ENCODE measurements around the gene ZNF816.
A peak's percentile ranks its signal among the peaks of the same experiment; 100 is the strongest.
"Not testable (repeated sequence)": the region's sequence is repeated elsewhere in the genome, so short reads cannot be mapped to it uniquely, and the experiment has no call there.

Gene ZNF816

DNA sequence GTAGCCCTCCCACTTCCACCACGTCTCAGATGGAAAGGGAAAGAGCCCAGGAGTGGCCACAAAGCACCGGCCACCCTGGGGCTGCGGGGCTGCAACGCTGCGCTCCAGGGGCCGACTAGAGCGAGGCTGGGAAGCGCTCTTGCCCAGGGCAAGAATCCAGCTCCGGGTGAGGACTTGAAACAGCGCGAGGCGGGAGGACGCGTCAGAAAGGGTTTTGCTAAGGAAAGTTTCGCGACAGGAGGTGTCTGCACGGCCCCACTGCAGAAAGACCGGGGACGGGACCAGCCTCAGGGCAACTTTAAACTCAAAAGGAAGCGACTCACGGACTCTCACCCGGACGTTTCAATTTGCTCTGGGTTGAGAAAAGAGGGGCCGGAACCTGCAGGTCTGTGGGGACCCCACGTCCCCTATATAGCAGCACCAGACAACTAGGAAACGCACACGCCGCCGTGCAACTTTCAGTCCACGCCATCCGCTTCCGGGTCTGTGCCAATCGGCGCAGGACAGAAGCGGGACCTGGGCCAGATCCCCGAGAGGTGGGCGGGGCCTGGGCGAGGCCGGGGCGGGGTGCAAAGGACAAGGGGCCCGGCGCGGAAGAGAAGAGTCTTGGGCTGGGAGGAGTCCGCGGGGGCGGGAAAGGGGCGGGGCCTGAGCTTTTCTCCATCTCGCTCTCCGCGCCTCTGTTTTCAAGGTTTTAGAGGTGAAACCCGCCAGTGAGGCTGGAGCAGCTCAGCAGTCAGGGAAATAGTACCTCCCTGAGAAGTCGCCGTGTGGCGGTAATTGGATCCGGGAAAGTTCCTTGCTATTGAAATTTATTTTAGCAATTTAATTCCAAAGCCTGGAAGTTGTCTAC lies at the start of gene ZNF816:
ZNF816 (minus strand) TSS at position 488 of the 853 bp plus-strand sequence. CDS start 6,792 bp downstream, outside the sequence.
- peak; percentile 99 for DNase-seq (ENCODE audit: low read depth)

DNA sequence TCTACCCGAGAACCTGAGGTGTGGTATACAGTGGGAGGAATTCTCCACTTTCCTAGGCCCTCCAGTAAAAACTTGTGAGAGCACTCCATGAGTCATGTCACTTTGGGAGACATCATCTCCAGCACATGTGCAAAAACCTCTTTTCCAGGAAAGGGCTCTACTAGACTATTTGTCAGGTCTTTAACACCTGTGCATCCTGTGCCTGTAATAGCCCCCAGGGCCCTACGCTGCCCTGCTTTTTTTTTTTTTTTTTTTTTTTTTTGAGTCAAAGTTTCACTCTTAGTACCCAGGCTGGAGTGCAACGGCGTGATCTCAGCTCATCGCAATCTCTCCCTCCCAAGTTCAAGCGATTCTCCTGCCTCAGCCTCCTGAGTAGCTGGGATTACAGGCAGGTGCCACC lies 49.3 kb upstream of the ZNF816 start:
- DNase-seq (ENCODE audit: low read depth) = no peak

DNA sequence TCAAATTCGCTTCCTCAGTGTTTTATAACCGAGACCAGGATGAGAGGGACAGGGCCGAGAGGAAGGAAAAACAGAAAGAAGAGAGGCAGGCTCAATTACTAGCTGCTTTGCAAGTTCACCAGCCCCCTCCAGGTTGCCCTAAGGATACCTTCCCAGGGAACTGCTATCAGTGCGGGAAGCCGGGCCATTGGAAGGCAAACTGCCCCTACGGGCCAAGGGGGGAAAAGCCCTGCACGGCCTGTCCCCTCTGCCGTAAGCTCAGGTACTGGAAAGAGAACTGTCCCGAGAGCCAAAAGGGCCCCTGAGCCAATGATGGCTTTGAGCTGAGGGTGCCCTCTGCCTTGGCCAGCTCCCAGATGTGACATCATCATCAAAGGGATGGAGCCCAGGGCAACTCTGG lies 47.8 kb upstream of the ZNF816 start:
- no peak for DNase-seq (ENCODE audit: low read depth)

DNA sequence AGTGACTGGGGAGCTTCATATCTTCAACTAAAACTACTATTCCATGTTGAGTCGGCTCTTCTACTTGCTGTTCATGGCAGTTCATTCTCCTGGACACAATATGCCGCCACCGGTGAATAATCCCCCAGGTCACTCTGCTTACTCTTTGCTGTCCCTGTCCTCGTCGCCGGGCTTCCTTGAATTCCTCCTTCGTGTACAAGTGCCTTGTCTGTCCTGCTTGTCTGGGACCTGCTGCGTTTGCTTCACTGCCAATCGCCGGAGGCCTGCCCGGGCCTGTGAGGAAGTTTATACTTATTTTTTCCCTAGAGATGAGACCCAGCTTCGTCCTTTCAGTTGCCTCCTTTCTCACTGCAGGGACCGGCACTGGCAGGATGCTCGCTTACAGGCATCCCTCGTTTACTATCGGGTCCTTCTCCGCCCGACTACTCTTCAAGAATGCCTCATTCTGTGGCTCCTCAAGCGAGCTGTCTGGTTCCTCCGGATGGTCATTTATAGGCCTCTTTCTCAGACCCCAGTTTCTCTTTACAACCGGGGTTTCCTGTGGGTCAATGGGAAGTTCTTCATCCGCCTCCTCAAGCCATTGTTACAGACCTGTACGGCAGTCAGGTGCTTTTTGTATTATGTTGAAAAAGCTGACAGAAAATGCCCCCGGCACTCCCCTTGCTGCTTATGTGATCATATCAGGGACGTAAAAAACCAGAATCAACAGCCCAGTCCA lies 45.5 kb upstream of the ZNF816 start:
- DNase-seq (ENCODE audit: low read depth) = no peak

DNA sequence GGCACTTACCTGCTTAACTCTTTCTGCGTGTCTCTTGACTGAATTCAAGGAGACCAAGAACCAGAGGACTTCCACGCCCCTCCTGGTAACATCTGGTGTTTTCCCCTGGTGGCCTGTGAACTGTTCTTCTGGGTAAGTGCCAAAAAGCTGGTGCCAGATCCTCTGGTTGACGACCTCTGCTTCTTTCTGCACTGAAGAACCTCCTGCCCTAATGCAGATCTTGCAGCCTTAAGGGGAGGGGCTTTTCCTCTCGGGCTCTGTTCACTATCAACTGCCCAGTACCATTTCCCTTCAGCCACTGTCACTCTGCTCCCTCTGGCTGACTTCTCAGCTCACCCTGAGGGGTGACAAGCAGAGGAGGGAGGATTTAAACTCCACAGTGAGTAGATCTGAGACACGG lies 44.9 kb upstream of the ZNF816 start:
- no peak for DNase-seq (ENCODE audit: low read depth)

DNA sequence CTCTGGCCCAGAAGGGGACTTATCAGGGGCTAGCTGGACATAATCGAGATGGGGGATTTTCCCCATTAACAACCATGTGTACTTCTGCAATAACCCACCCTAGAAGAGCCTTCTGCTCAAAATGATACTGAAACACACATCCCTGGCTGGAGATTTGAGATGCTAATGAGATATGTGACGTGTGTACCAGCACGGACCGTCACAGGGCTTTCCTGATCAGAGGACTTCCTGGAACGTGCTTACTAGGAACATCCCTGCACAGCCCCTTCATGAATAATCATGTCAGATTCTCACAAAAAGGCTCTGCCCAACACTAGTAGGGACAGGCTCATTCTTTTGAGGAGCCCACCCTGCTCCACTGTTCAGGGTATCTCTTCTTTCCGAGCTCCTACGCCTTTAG lies 44.5 kb upstream of the ZNF816 start:
- DNase-seq (ENCODE audit: low read depth) = no peak

DNA sequence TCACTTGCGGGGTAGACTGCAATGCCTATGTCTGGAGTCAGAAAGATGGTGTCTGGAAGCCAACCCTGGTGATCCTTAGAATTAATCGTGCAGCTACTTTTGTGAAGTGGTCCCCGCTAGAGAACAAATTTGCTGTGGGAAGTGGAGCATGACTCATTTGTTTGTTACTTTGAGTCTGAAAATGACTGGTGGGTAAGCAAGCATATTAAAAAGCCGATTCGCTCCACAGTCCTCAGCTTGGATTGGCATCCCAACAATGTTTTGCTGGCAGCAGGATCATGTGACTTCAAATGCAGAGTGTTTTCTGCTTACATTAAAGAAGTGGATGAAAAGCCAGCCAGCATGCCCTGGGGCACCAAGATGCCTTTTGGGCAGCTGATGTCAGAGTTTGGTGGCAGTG lies 41.6 kb upstream of the ZNF816 start:
- DNase-seq (ENCODE audit: low read depth) = no peak

DNA sequence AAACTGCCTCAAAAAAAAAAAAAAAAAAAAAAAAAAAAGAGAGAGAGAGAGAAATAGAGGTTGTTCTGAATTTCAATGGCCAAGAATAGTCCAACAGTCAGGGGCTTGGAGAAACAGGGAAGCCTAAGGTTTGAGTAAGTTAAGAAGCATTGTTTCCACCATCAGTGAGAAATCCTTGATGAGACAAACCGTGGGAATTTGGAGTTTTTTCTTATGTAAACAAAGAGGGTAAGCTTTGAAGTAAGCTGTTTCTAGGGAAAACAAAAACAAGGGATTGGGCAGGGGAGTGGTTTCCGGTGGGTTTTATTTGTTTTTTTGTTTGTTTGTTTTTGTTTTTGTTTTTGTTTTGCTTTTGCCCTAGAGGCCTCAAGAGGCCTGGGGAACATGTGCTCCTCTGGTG lies 39.8 kb upstream of the ZNF816 start:
- no peak for DNase-seq (ENCODE audit: low read depth)

DNA sequence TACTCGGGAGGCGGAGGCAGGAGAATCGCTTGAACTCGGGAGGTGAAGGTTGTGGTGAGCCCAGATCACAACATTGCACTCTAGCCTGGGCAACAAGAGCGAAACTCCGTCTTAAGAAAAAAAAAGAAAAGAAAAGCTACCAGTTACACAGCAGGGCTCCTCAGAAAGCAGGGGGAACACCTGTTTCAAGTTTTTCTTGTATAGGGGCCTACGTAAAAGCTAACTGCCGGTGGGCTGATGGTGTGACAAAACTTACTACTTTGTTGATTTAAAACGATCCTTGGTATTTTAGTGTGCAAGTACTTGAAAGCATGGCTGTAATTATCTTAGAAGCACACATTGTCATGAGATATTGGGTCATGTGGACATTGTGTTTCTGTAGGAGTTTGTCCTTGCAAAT lies 35.3 kb upstream of the ZNF816 start:
- DNase-seq (ENCODE audit: low read depth) = no peak

DNA sequence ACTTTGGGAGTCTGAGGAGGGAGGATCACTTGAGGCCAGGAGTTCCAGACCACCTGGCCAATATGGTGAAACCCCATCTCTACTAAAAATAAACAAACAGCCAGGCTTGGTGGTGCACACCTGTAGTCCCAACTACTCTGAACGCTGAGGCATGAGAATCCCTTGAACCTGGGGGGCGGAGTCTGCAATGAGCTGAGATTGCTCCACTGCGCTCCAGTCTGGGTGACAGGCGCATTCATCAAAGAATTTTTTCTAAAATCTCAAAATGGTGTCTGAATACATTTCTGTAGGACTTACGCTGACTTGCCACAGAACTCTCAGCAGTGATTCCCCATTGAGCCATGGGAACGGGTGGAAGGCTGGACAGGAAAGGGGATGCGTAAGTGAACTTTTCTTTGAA lies 33.0 kb upstream of the ZNF816 start:
- no peak for DNase-seq (ENCODE audit: low read depth)

DNA sequence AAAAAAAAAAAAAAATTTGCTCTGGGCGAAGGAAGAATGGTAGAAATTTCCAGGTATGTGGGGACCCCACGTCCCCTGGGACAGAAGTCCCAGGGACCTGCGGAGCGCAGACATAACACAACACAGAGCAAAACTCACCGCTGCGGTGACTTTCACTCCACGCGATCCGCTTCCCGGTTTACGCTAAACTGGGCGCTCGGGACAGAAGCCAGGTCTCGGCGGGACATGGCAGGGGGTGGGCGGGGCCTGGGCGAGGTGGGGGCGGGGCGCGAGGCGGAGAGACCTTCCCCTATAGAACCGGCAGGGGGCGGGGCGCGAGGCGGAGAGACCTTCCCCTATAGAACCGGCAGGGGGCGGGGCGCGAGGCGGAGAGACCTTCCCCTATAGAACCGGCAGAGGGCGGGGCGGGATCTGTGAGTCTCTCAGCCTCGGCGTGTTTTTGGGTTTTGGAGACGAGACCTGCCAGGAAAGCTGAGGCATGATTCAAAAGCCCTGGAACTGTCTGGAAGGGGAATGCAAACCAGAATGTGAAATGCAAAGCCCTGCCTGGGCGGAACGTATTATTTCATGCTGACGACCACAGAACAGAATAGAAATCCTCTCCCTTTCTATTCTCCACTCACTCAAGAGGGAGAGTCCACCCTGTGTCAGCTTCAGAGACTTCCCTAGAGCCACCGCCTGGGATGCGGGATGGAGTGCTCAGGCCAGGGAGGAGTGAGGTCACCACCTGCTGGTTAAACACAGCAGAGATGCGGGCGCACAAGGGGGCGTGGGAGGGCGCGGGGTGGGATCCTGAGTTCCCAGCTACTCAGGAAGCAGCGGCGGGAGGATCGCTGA lies 30.9 kb upstream of the ZNF816 start:
- peak; percentile 63 for DNase-seq (ENCODE audit: low read depth)

DNA sequence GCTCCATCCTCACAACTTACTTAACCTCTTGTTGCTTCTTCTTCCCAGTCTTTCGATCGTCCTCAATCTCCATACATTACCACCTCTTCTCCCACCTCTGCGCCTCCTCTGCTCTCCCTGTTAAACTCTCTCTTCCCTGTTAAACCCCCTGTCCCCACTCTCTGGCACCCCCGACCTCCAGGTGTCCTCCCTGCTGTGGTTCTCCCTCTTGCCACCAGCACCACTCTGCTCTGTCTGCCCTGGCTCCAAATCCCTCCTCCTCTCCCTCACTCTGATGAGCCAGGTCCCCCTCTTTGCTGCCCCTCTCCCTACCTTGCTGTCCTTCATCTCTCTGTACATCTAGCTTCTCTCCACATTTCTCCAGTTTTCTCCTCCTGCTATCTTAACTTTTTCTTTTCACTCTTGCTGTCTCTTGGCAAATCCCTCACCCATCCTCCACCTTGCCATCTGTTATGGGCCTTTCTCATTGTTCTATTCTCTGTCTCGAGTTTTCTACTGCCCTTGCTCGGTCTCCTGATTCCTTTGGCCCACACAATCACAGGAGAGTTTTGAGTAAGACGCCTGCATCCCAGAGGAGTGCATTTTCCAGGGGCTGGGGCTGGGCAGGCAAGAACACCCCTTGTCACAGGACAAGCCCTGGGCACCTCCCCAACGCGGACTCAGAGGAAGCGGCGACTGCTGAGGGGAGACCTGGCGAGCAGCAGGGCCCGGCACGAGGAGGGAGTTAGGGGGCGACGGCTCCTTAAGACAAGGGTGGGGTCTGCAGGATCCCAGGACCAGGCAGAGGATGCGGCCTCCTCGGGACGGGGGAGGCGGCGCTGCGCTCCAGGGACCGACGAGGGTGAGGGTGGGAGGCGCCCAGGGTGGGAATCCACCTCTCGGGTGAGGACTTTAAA lies 29.7 kb upstream of the ZNF816 start:
- no peak for DNase-seq (ENCODE audit: low read depth)

DNA sequence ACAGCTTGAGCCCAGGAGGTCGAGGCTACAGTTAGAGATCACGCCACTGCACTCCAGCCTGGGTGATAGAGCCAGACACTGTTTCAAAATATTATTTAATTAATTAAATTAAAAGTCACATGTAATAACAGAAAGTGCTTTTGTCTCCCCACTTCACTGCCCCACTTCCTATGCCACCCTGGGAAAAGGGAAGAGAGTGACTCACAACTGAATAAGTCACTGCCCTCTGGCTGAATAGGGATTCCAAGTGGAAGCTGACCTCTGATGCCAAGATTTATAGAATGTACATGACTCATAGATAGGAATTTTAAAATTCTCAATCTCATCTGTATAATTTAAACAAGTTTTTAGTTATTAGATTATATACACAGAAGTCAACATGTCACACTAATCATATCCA lies 28.8 kb upstream of the ZNF816 start:
- DNase-seq (ENCODE audit: low read depth) = no peak

DNA sequence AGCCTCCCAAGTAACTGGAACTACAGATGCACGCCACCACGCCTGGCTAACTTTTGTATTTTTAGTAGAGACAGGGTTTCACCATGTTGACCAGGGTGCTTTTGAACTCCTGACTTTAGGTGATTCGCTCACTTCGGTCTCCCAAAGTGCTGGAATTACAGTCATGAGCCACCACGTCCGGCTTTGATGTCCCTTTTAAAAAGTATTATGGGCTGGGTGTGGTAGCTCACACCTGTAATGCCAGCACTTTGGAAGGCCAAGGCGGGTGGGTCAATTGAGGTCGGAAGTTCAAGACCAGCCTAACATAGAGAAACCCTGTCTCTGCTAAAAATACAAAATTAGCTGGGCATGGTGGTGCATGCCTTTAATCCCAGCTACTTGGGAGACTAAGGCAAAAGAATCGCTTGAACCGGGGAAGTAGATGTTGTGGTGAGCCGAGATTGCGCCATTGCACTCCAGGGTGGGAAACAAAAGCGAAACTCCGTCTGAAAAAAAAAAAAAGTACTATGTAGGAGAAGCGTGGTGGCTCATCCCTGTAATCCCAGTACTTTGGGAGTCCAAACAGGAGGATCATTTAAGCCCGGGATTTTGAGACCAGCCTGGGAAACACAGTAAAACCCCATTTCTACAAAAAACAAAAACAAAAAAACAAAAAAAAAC lies 28.2 kb upstream of the ZNF816 start:
- no peak for DNase-seq (ENCODE audit: low read depth)

DNA sequence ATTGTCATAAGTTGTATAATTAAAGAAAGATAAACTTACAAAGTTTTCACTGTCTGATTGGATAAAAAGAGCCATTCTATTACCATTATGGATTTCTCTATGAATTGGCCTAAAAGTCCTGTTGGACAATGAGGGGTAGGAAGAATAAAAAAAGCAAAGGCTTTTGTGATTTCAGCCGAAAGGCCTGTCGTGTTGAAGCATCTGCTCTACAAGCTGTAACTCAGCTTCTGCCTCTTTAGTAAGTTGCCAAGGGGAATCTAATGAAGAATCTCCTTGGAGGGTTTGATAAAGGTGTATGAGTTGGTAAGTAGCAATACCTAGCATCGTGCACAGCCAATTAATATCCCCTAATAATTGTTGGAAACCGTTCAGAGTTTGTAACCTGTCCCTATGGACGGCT lies 25.8 kb upstream of the ZNF816 start:
- no peak for DNase-seq (ENCODE audit: low read depth)

DNA sequence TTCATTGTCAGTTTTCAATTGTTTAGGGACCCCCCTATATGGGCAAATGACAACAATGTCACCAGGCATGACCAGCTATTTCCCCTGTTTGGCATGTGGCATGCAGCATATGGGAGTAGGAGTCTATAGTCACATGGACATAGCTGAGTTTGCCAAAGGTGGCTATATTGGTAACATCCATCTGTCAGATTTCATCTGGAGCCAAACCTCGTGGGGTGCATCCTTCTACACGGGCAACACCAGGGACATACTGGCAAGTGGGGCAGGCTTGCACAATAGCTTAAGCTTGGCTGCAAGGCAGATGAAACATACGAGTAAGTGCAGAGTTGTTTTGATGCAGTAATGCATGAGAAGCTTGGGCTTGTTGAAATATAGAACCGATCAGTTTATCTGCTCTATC lies 24.5 kb upstream of the ZNF816 start:
- no peak for DNase-seq (ENCODE audit: low read depth)

DNA sequence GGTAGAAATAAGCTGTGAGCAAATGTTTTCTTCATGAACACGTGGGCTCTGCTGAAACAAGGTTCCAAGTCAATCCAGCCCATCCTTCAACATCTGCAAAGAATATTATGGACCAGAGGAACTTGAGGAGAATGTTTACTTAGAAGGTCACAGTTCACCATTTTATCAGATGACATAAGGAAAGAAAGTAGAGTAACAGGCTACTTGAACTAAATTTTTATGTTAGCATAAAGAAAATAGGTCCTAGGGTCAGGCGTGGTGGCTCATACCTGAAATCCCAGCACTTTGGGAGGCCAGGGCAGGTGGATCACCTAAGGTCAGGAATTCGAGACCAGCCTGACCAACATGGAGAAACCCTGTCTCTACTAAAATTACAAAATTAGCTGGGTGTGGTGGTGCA lies 20.5 kb upstream of the ZNF816 start:
- DNase-seq (ENCODE audit: low read depth) = not testable (repeated sequence)

DNA sequence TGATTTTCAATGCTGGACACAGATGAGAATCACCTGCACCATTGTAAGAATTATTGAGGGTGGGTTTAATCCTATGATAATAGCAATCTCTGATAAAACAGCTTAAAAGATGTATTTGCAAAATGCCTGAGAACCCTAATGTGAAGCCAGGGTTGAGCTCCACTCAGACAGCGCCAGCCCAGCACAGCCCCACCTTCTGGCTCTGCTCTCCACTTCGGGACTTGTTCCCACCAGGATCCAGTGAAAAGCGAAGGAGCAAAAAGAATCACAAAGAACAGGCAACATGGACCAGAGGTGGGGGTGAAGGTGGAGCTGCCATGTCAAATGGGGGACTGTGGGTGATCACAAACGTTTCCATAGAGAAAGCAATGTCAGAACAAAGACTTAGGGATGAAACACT lies 18.6 kb upstream of the ZNF816 start:
- no peak for DNase-seq (ENCODE audit: low read depth)

DNA sequence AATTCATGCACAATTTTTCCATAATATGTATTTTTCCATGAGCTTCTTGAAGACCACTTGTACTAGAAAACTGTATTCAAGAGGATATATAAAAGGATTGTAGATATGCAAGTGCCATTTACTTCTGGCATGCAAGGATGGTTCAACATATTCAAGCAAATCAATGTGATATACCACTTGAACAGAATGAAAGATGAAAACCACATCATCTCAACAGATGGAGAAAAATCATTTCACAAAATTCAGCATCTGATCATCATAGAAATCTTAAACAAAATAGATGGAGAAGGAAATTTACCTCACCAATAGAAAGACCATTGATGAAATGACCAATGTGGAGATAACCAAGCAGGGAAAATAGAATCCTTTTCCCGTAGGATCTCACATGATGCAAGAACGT lies 5.1 kb upstream of the ZNF816 start:
- DNase-seq (ENCODE audit: low read depth) = no peak

DNA sequence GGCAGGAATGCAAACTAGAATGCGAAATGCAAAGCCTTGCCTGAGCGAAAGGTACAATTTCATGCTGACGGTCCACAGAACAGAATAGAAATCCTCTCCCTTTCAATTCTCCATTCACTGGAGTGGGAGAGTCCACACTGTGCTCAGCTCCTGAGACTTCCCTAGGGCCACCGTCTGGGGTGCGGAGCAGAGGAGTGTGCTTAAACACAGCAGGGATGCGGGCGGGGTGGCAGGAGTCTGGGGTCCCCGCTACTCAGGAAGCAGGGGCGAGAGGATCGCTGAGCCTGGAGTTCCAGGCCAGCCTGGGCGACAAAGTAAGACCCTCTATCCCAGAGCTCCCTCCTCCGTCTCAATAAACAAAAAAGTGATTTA lies 552 bp upstream of the ZNF816 start:
- DNase-seq (ENCODE audit: low read depth) = no peak

DNA sequence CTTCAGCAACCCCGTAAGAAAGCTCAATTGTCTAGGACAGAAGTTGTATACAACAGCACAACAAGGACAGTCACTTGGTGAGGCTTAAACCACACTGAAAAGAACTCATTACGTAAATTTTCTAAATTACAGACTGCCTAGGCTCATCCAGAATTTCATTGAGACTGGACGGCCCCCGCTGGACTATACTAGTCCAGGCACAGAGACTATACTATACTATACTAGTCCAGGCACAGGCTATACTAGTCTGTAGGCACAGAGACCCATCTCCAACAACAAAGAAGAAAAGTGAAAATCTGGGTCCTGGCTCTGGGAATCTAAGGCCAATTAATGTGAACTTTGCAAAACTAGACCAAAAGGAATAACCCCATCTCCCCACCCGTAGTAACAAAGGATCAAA lies 700 bp downstream of the ZNF816 start:
- DNase-seq (ENCODE audit: low read depth) = no peak

Data from activated T-helper 9 cell treated with anti-CD3 and anti-CD28 coated beads, Interleukin-2, amount 50 U/mL, for 16 hours (primary cell).